ENCODE measurements around the gene INF2.

The INF2 gene

GRCh38 chr14:104709387-104710039 lies 20.1 kb downstream of the INF2 start:
- no peaks in the 10 kb centered on the region for H3K36me3 ChIP-seq (ENCODE audit: insufficient read depth, low read length)
- H3K27me3 ChIP-seq (ENCODE audit: insufficient read depth, low read length) = peaks cover 16% of the 10 kb centered on the region; the same call in 1 of the 2 replicates
- no peak overlapping the region for H3K27ac ChIP-seq (ENCODE audit: low read depth, low read length, poor library complexity, severe bottlenecking)
- no peak overlapping the region for H3K9ac ChIP-seq (ENCODE audit: low read length)
- no peak overlapping the region for H2AFZ ChIP-seq (ENCODE audit: low read length)
- H3K4me1 ChIP-seq (ENCODE audit: insufficient read depth, low read length, severe bottlenecking) = no peaks in the 10 kb centered on the region
- no peaks in the 10 kb centered on the region for H3K9me3 ChIP-seq (ENCODE audit: low read length)
- H3K79me2 ChIP-seq (ENCODE audit: insufficient read depth, low read length) = no peaks in the 10 kb centered on the region
- no peak for TF ChIP-seq CTCF (IDR thresholded peaks at IDR 0.05; ENCODE audit: low read length)
- no peak for TF ChIP-seq EZH2 (IDR thresholded peaks at IDR 0.05; ENCODE audit: borderline replicate concordance, low read length)
- no peaks in the 10 kb centered on the region for H4K20me1 ChIP-seq (ENCODE audit: insufficient read depth, low read length)
- H3K4me2 ChIP-seq (ENCODE audit: low read length) = no peak overlapping the region
- H3K9me2 ChIP-seq (ENCODE audit: low read depth, low read length) = no peaks in the 10 kb centered on the region
- no peak overlapping the region for H3K4me3 ChIP-seq (ENCODE audit: low read depth, low read length, poor library complexity, severe bottlenecking)
- no peaks in the 10 kb centered on the region for H3F3A ChIP-seq (ENCODE audit: insufficient read depth, low read length)

GRCh38 chr14:104710071-104710735 lies 20.8 kb downstream of the INF2 start:
- H3K4me2 ChIP-seq (ENCODE audit: low read length) = no peak overlapping the region
- no peaks in the 10 kb centered on the region for H3F3A ChIP-seq (ENCODE audit: insufficient read depth, low read length)
- no peaks in the 10 kb centered on the region for H3K9me2 ChIP-seq (ENCODE audit: low read depth, low read length)
- H3K4me1 ChIP-seq (ENCODE audit: insufficient read depth, low read length, severe bottlenecking) = no peaks in the 10 kb centered on the region
- no peaks in the 10 kb centered on the region for H3K79me2 ChIP-seq (ENCODE audit: insufficient read depth, low read length)
- H3K27me3 ChIP-seq (ENCODE audit: insufficient read depth, low read length) = peaks cover 16% of the 10 kb centered on the region; the same call in 1 of the 2 replicates
- no peak overlapping the region for H3K4me3 ChIP-seq (ENCODE audit: low read depth, low read length, poor library complexity, severe bottlenecking)
- TF ChIP-seq EZH2 (IDR thresholded peaks at IDR 0.05; ENCODE audit: borderline replicate concordance, low read length) = no peak
- TF ChIP-seq CTCF (IDR thresholded peaks at IDR 0.05; ENCODE audit: low read length) = no peak
- no peaks in the 10 kb centered on the region for H3K36me3 ChIP-seq (ENCODE audit: insufficient read depth, low read length)
- H3K27ac ChIP-seq (ENCODE audit: low read depth, low read length, poor library complexity, severe bottlenecking) = no peak overlapping the region
- no peak overlapping the region for H2AFZ ChIP-seq (ENCODE audit: low read length)
- no peaks in the 10 kb centered on the region for H4K20me1 ChIP-seq (ENCODE audit: insufficient read depth, low read length)
- H3K9ac ChIP-seq (ENCODE audit: low read length) = no peak overlapping the region
- H3K9me3 ChIP-seq (ENCODE audit: low read length) = no peaks in the 10 kb centered on the region

DNA sequence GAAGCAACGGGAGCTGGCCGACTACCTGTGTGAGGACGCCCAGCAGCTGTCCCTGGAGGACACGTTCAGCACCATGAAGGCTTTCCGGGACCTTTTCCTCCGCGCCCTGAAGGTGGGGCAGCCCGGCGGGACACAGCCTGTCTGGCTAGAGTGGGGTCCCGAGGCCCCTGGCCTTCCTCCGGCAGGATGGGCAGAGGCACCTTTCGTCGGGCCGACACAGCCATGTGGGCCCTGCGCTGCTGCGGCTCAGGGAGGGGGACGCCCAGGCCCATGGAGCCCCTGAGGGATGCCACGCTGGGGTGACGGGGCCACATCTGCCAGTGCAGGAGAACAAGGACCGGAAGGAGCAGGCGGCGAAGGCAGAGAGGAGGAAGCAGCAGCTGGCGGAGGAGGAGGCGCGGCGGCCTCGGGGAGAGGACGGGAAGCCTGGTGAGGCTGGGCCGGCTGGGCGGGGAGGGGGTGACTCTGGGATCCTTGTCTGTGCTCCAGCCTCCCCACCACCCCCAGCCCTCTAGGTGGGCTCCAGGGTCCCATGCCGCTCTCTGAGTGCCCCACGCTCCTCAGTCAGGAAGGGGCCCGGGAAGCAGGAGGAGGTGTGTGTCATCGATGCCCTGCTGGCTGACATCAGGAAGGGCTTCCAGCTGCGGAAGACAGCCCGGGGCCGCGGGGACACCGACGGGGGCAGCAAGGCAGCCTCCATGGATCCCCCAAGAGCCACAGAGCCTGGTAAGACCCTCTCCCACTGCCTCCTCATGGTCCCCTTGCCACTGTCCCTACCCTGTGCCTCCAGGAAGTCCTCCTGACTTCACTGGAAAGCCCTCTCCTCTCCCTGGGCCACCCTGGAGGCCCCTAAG lies 23.7 kb downstream of the INF2 start:
- Histone ChIP-seq H3K4me1 (ENCODE audit: insufficient read depth, low read length, severe bottlenecking) (peaks cover 8% of the 10 kb centered on the region), H3K4me3 (ENCODE audit: low read depth, low read length, poor library complexity, severe bottlenecking) (no peak overlapping the region), H3K36me3 (ENCODE audit: insufficient read depth, low read length) (no peaks in the 10 kb centered on the region), H3F3A (ENCODE audit: insufficient read depth, low read length) (no peaks in the 10 kb centered on the region), H4K20me1 (ENCODE audit: insufficient read depth, low read length) (no peaks in the 10 kb centered on the region), H3K4me2 (ENCODE audit: low read length) (no peak overlapping the region), H3K9me3 (ENCODE audit: low read length) (no peaks in the 10 kb centered on the region), H3K27me3 (ENCODE audit: insufficient read depth, low read length) (peaks cover 16% of the 10 kb centered on the region; the same call in 1 of the 2 replicates), H3K27ac (ENCODE audit: low read depth, low read length, poor library complexity, severe bottlenecking) (no peak overlapping the region), H3K9ac (ENCODE audit: low read length) (no peak overlapping the region), H3K79me2 (ENCODE audit: insufficient read depth, low read length) (no peaks in the 10 kb centered on the region), H3K9me2 (ENCODE audit: low read depth, low read length) (no peaks in the 10 kb centered on the region), H2AFZ (ENCODE audit: low read length) (no peak overlapping the region)
- TF ChIP-seq CTCF (IDR thresholded peaks at IDR 0.05; ENCODE audit: low read length) (no peak), EZH2 (IDR thresholded peaks at IDR 0.05; ENCODE audit: borderline replicate concordance, low read length) (no peak)
